ENCODE results near the gene TRAF1. TPM values are rescaled to one million over a fixed set of nuclear protein-coding genes. Genes with fewer than 3 reads are reported as not detected.

The TRAF1 gene
- total RNA-seq, 4 donors from 2014 or later = 12.3 to 21.0 (median 19.8) TPM

DNA sequence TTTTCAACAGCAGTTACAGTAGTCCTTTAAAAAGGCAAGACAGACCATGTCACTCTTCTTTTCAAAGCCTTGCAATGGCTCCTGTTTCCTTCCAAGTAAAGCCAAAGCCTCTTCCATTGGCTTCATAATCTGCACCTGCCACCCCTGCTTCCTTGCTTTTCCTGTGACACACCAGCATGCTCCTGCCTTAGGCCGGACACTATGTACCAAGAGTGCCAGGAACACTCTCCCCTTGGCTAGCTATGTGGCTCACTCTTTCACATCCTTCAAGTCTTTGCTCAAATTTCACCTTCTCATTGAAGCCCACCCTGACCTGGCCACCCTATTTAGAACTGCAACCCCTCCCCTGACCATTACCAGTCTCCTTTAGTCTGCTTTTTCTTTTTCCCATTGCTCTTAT is 22.2 kb upstream of the TRAF1 start:
- Histone ChIP-seq H3K4me3 (no peak overlapping the region), H3K27me3 (no peaks in the 10 kb centered on the region), H3K9me3 (no peaks in the 10 kb centered on the region), H3K27ac (no peak overlapping the region), H3K36me3 (peaks cover 0 to 13% (median 0%) of the 10 kb centered on the region in 3 donors), H3K4me1 (peaks cover 0 to 30% (median 2%) of the 10 kb centered on the region in 4 donors)
- WGBS, 2 donors = 96 to 97% methylated on average over 1 of the region's 1 CpG
- TF ChIP-seq CTCF (IDR thresholded peaks at IDR 0.05) (no peak), POLR2A (IDR thresholded peaks at IDR 0.05) (no peak), EP300 (IDR thresholded peaks at IDR 0.05) (no peak)
- no peak for DNase-seq (ENCODE audit: low spot score in 2 of 2)

GRCh38 chr9:120947222-120947621 is 20.6 kb upstream of the TRAF1 start:
- Histone ChIP-seq H3K27me3 (no peaks in the 10 kb centered on the region), H3K9me3 (no peaks in the 10 kb centered on the region), H3K36me3 (no peaks in the 10 kb centered on the region), H3K4me1 (peaks cover 4 to 41% (median 12%) of the 10 kb centered on the region in 4 donors), H3K4me3 (no peak overlapping the region), H3K27ac (no peak overlapping the region)
- no peak for DNase-seq (ENCODE audit: low spot score in 2 of 2)
- TF ChIP-seq POLR2A (IDR thresholded peaks at IDR 0.05) (no peak), EP300 (IDR thresholded peaks at IDR 0.05) (no peak), CTCF (IDR thresholded peaks at IDR 0.05) (no peak)
- 95 to 96% methylated on average over 2 of the region's 2 CpGs for WGBS, 2 donors

- H3K27ac ChIP-seq = no peak overlapping the region
- H3K27me3 ChIP-seq = no peaks in the 10 kb centered on the region
- no peak for TF ChIP-seq EP300 (IDR thresholded peaks at IDR 0.05)
- no peak for TF ChIP-seq POLR2A (IDR thresholded peaks at IDR 0.05)
- TF ChIP-seq CTCF (IDR thresholded peaks at IDR 0.05) = no peak
- WGBS, 2 donors = 68 to 69% methylated on average over 3 of the region's 3 CpGs
- no peaks in the 10 kb centered on the region for H3K36me3 ChIP-seq
- no peaks in the 10 kb centered on the region for H3K9me3 ChIP-seq
- no peak for DNase-seq (ENCODE audit: low spot score in 2 of 2)
- H3K4me1 ChIP-seq = peaks cover 4 to 43% (median 17%) of the 10 kb centered on the region in 4 donors
- no peak overlapping the region for H3K4me3 ChIP-seq
These were observed 19.7 kb upstream of the TRAF1 start for GRCh38 chr9:120946259-120946658.

DNA sequence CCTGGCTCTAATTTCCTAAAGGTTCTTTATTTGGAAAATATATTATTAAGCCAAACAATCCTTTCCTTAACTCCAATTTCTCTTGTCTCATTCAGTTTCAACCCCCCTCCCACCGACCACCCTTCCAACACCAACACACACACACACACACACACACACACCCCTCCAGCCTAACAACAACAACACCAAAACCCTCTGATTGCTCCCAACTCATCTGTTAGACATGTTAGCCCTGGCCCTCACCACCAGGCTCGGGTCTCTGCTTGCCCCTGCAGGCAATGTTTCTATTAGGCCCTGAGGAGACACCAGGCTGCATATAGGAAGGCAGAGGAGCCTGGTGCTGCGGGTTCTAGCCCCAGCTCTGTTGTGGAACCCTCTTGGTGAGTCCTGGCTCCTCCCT is 18.4 kb upstream of the TRAF1 start:
- TF ChIP-seq POLR2A (IDR thresholded peaks at IDR 0.05) = no peak
- TF ChIP-seq CTCF (IDR thresholded peaks at IDR 0.05) = no peak
- TF ChIP-seq EP300 (IDR thresholded peaks at IDR 0.05) = no peak
- Histone ChIP-seq H3K27ac (peak overlapping the region in 1 of 4 donors; percentile 8), H3K4me3 (no peak overlapping the region), H3K4me1 (peaks cover 4 to 40% (median 16%) of the 10 kb centered on the region in 4 donors), H3K27me3 (no peaks in the 10 kb centered on the region), H3K36me3 (no peaks in the 10 kb centered on the region), H3K9me3 (no peaks in the 10 kb centered on the region)
- DNase-seq (ENCODE audit: low spot score in 2 of 2) = no peak
- WGBS, 2 donors = 77 to 81% methylated on average over 3 of the region's 3 CpGs

DNA sequence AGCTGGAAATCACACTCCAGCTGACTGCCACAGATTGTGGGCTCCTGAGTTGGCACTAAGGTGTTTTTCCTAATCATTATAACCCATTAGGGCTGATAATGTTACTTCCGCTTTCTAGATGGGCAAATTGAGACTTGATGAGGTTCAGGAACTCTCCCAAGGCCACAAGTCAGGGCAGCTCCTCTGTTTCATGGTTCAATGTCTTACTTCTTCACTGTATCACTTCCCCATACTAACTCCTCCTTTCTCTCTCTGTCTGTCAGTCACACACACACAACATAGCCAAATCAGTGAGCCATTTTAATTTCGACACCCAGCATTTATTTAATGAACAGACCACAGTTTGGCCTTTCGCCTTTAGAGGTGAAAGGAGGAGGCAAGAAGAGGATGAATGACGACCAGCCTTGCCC is 17.8 kb upstream of the TRAF1 start:
- WGBS, 2 donors = 74 to 79% methylated on average over 4 of the region's 4 CpGs
- Histone ChIP-seq H3K4me3 (no peak overlapping the region), H3K9me3 (no peaks in the 10 kb centered on the region), H3K27ac (peak overlapping the region in 1 of 4 donors; percentile 8), H3K27me3 (no peaks in the 10 kb centered on the region), H3K4me1 (peaks cover 4 to 40% (median 16%) of the 10 kb centered on the region in 4 donors), H3K36me3 (no peaks in the 10 kb centered on the region)
- no peak for DNase-seq (ENCODE audit: low spot score in 2 of 2)
- TF ChIP-seq EP300 (IDR thresholded peaks at IDR 0.05) (no peak), POLR2A (IDR thresholded peaks at IDR 0.05) (no peak), CTCF (IDR thresholded peaks at IDR 0.05) (no peak)

Measured in tibial nerve (tissue), 4 donors.